Progenitor cell of endocrine pancreas (in vitro differentiated cells): ENCODE results near the gene CLEC16A. TPM values are rescaled to one million over a fixed set of nuclear protein-coding genes. Genes with fewer than 3 reads are reported as not detected.

Experiments used
- DNase-seq: peaks from one replicate; pipeline ENCODE4 v3.0.0; 2021; ENCODE audit warnings: low spot score; ENCODE audit not compliant: unreplicated experiment
- H3K27ac Mint-ChIP-seq: 2 replicates; pipeline ENCODE4 v1.8.0; 2021; ENCODE audit warnings: mild to moderate bottlenecking, moderate library complexity, mixed read lengths
- H3K27me3 Mint-ChIP-seq: 2 replicates; pipeline ENCODE4 v1.8.0; 2021; ENCODE audit warnings: mixed read lengths
- H3K36me3 Mint-ChIP-seq: 2 replicates; pipeline ENCODE4 v1.8.0; 2022; ENCODE audit warnings: mixed read lengths; ENCODE audit not compliant: insufficient read depth
- H3K4me1 Mint-ChIP-seq: 2 replicates; pipeline ENCODE4 v1.8.0; 2021; ENCODE audit warnings: low read depth, mixed read lengths
- H3K4me3 Mint-ChIP-seq: 2 replicates; pipeline ENCODE4 v1.8.0; 2021; ENCODE audit warnings: low read depth, mild to moderate bottlenecking, moderate library complexity, mixed read lengths
- H3K9me3 Mint-ChIP-seq: 2 replicates; pipeline ENCODE4 v1.8.0; 2021; ENCODE audit warnings: low read depth, mixed read lengths
- CTCF ChIP-seq: fragments of 200-600 bp; sonication (generic); IDR thresholded peaks from one replicate; pipeline ENCODE4 v1.5.0; 2021; ENCODE audit warnings: antibody characterized with exemption, mild to moderate bottlenecking; ENCODE audit not compliant: unreplicated experiment
- total RNA-seq: library from RNA; stranded (reverse); gene quantifications from 2 replicates; pipeline ENCODE4 v1.2.1, GENCODE V29; 2021

Gene CLEC16A
- total RNA-seq, 1 donor from 2014 or later, result 34.3 TPM

GRCh38 chr16:11035096-11035495, 90.7 kb downstream of the CLEC16A start:
- Mint-ChIP-seq H3K9me3 (no peaks in the 10 kb centered on the region), H3K4me1 (peaks cover 2% of the 10 kb centered on the region), H3K27ac (no peak overlapping the region), H3K36me3 (peaks cover 21% of the 10 kb centered on the region), H3K27me3 (no peaks in the 10 kb centered on the region), H3K4me3 (no peak overlapping the region)
- TF ChIP-seq CTCF, result no peak
- no peak for DNase-seq

- Mint-ChIP-seq H3K27ac (no peak overlapping the region), H3K4me1 (peaks cover 2% of the 10 kb centered on the region), H3K4me3 (no peak overlapping the region), H3K9me3 (no peaks in the 10 kb centered on the region), H3K27me3 (no peaks in the 10 kb centered on the region), H3K36me3 (peaks cover 19% of the 10 kb centered on the region)
- no peak for DNase-seq
- no peak for TF ChIP-seq CTCF
Measured at GRCh38 chr16:11036040-11036439, 91.7 kb downstream of the CLEC16A start.

DNA sequence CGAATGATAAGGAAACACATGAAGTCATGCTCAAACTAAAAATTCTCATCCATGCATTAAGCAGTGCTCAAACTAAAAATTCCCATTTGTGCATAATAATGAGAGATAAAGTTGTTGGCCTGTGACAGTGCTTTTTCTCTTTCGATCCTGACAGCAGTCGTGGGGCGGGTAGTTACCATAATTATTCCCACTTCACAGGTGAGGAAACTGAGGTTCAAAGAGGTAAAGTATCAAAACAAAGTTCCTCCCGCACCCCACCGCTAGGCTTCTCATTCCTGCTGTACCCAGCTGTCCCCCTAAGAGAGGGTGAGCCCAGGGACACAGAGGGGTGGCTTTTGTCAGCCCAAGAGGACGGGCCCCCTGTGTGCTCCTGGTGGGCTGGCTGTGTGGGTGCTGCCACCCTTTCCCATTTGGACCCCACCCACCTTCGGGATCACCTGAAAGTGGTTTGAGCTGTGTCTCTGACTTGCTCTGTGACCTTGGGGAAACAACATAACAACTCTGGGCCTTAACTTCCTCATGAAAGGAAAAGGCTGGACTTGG, 92.6 kb downstream of the CLEC16A start:
- no peak for TF ChIP-seq CTCF
- Mint-ChIP-seq H3K4me3 (no peak overlapping the region), H3K36me3 (peaks cover 20% of the 10 kb centered on the region), H3K27ac (no peak overlapping the region), H3K4me1 (peaks cover 2% of the 10 kb centered on the region), H3K27me3 (no peaks in the 10 kb centered on the region), H3K9me3 (no peaks in the 10 kb centered on the region)
- DNase-seq, result no peak

DNA sequence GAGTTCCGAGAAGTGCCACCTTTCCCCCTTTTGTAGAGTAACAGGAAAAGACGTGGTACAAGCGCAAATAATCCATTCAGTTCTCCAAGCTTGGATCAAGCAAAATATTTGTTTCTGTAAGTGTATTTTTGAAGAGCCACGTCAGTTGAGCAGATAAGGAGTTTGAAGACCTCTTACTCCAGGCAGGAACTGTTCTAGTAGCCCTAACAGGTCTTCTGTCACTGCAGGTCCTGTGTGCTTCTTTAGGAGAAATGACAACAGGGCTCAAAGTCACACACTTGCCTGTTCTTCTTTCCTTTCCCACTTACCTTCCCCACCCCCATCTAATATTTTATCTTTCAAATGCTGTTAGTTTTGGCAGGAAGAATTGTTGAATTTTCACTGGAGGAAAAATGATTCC, 93.9 kb downstream of the CLEC16A start:
- Mint-ChIP-seq H3K27me3 (no peaks in the 10 kb centered on the region), H3K9me3 (no peaks in the 10 kb centered on the region), H3K4me3 (no peak overlapping the region), H3K36me3 (peaks cover 20% of the 10 kb centered on the region), H3K27ac (no peak overlapping the region), H3K4me1 (no peaks in the 10 kb centered on the region)
- no peak for DNase-seq
- no peak for TF ChIP-seq CTCF

- no peak for TF ChIP-seq CTCF
- no peak overlapping the region for H3K4me3 Mint-ChIP-seq
- H3K4me1 Mint-ChIP-seq, result no peaks in the 10 kb centered on the region
- H3K27me3 Mint-ChIP-seq, result no peaks in the 10 kb centered on the region
- peaks cover 22% of the 10 kb centered on the region for H3K36me3 Mint-ChIP-seq
- H3K27ac Mint-ChIP-seq, result no peak overlapping the region
- DNase-seq, result no peak
- H3K9me3 Mint-ChIP-seq, result no peaks in the 10 kb centered on the region
Measured at GRCh38 chr16:11038777-11039176, 94.4 kb downstream of the CLEC16A start.
